ENCODE measurements around the gene ZBTB33.

Gene ZBTB33

DNA sequence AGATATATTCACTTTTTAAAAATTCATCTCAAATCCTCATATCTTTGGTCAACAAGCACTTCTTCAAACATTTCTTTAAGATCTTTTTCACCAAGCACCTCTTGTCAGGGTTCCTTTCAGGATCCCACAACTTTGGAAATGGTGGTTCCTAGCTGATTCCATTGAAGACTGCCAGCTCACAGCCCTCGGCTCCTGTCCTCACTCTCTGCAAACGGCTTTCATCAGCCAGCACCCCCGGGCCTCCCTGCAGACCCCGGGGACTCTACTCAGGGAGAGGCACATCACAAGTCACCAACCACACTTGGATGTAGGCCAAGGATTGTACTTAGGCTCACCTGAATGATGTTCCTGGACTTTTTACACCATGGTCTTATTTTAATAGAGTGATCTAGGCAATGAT lies 20.0 kb downstream of the ZBTB33 start:
- no peak for DNase-seq
- Histone ChIP-seq H3K27ac (no peak overlapping the region), H3K4me3 (no peak overlapping the region), H3K4me1 (no peaks in the 10 kb centered on the region), H3K36me3 (no peaks in the 10 kb centered on the region), H3K9me3 (no peaks in the 10 kb centered on the region), H3K27me3 (no peaks in the 10 kb centered on the region)
- TF ChIP-seq, protein P1, sequence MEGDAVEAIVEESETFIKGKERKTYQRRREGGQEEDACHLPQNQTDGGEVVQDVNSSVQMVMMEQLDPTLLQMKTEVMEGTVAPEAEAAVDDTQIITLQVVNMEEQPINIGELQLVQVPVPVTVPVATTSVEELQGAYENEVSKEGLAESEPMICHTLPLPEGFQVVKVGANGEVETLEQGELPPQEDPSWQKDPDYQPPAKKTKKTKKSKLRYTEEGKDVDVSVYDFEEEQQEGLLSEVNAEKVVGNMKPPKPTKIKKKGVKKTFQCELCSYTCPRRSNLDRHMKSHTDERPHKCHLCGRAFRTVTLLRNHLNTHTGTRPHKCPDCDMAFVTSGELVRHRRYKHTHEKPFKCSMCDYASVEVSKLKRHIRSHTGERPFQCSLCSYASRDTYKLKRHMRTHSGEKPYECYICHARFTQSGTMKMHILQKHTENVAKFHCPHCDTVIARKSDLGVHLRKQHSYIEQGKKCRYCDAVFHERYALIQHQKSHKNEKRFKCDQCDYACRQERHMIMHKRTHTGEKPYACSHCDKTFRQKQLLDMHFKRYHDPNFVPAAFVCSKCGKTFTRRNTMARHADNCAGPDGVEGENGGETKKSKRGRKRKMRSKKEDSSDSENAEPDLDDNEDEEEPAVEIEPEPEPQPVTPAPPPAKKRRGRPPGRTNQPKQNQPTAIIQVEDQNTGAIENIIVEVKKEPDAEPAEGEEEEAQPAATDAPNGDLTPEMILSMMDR (IDR thresholded peaks at IDR 0.05), result no peak
- intact Hi-C loops (cut with DNase I; ENCODE audit: low total_unique reads), result no loop called here

GRCh38 chrX:120271218-120271617 lies 20.6 kb downstream of the ZBTB33 start:
- Histone ChIP-seq H3K4me1 (no peaks in the 10 kb centered on the region), H3K27ac (no peak overlapping the region), H3K9me3 (no peaks in the 10 kb centered on the region), H3K4me3 (no peak overlapping the region), H3K36me3 (no peaks in the 10 kb centered on the region), H3K27me3 (no peaks in the 10 kb centered on the region)
- DNase-seq, result no peak
- intact Hi-C loops (cut with DNase I; ENCODE audit: low total_unique reads), result no loop called here
- TF ChIP-seq, protein P1 (IDR thresholded peaks at IDR 0.05), result no peak

DNA sequence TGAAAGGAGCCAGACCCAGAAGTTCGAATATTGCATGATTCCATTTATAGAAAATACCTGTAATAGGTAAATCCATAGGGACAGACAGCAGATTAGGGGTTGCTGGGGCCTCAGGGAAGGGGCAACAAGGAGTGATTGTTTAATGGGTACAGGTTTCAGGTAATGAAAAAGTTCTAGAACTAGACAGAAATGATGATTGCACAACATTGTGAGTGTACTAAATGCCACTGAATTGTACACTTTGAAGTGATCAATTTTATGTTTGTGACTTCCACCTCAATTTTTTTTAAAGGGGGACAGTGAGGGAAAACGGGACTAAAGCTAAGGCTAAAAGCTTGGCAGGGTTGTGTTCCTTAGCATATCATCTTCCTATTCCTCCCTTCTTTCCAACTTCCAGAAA lies 23.5 kb downstream of the ZBTB33 start:
- no peak for DNase-seq
- intact Hi-C loops (cut with DNase I; ENCODE audit: low total_unique reads), result loop anchor here (2.0 kb wide), 1 partner anchor 59 kb away; no protein-coding TSS in a partner anchor
- no peak overlapping the region for H3K27ac ChIP-seq

GRCh38 chrX:120274958-120275357 lies 24.3 kb downstream of the ZBTB33 start:
- TF ChIP-seq, protein P1 (IDR thresholded peaks at IDR 0.05), result no peak
- no peak for DNase-seq
- no peak overlapping the region for H3K27ac ChIP-seq
- no peaks in the 10 kb centered on the region for H3K9me3 ChIP-seq
- intact Hi-C loops (cut with DNase I; ENCODE audit: low total_unique reads), result loop anchor here (2.0 kb wide), 1 partner anchor 58 kb away; no protein-coding TSS in a partner anchor
- H3K4me3 ChIP-seq, result no peak overlapping the region
- H3K4me1 ChIP-seq, result no peaks in the 10 kb centered on the region
- H3K27me3 ChIP-seq, result no peaks in the 10 kb centered on the region
- H3K36me3 ChIP-seq, result no peaks in the 10 kb centered on the region

More for the DNA sequence above, 23.5 kb downstream of the ZBTB33 start:
- TF ChIP-seq, protein P1 (IDR thresholded peaks at IDR 0.05), result no peak
- no peaks in the 10 kb centered on the region for H3K27me3 ChIP-seq
- no peaks in the 10 kb centered on the region for H3K9me3 ChIP-seq
- no peak overlapping the region for H3K4me3 ChIP-seq
- no peaks in the 10 kb centered on the region for H3K4me1 ChIP-seq
- H3K36me3 ChIP-seq, result no peaks in the 10 kb centered on the region

DNA sequence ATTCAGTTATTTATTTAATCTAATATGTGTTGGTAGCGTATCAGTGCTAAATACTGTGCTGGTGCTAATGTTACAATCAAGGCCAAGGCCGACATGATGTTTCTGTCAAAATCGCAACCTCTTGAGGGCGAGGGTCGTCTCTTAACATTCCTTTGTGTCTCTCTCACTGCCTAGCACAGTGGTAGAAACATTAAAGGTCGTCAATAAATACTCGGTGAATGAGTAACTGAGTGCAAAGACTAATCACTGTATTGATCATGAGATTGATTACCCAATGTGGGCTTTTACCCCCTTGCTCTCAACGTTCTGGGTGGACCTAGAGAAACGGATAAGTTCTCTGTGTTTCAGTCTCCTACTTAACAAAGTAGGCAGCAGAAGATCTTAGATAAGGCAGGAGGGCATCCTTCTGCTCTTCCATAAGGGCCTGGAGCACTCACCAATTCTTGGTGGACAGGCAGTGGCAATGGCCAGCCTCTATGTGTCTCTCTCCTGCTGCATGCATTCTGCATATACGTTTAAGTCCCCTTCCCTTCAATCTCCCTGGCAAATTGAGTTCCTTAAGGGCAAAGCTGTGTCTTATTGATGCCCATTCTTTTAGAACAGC lies 30.5 kb downstream of the ZBTB33 start:
- H3K4me1 ChIP-seq, result no peaks in the 10 kb centered on the region
- H3K9me3 ChIP-seq, result no peaks in the 10 kb centered on the region
- H3K4me3 ChIP-seq, result no peak overlapping the region
- no peak overlapping the region for H3K27ac ChIP-seq
- no peaks in the 10 kb centered on the region for H3K27me3 ChIP-seq
- DNase-seq, result no peak
- H3K36me3 ChIP-seq, result no peaks in the 10 kb centered on the region
- TF ChIP-seq, protein P1 (IDR thresholded peaks at IDR 0.05), result no peak
- intact Hi-C loops (cut with DNase I; ENCODE audit: low total_unique reads), result no loop called here

- Histone ChIP-seq H3K27me3 (no peaks in the 10 kb centered on the region), H3K27ac (no peak overlapping the region), H3K4me1 (no peaks in the 10 kb centered on the region), H3K4me3 (no peak overlapping the region), H3K9me3 (no peaks in the 10 kb centered on the region), H3K36me3 (no peaks in the 10 kb centered on the region)
- intact Hi-C loops (cut with DNase I; ENCODE audit: low total_unique reads), result no loop called here
- no peak for DNase-seq
- TF ChIP-seq, protein P1 (IDR thresholded peaks at IDR 0.05), result no peak
Observed at GRCh38 chrX:120281761-120282160, 31.1 kb downstream of the ZBTB33 start.

All from tibial artery (tissue), 4 donors.